HL-60 (cell line): ENCODE data around the gene OMA1.

Experiments used
- CTCF ChIP-seq: IDR thresholded peaks from one replicate; pipeline ENCODE4 v1.5.1; 2011; ENCODE audit warnings: low read length, control low read depth, inconsistent platforms; ENCODE audit not compliant: insufficient read depth
- GABPA ChIP-seq: IDR thresholded peaks from 2 replicates; pipeline ENCODE4 v1.6.1; 2012; ENCODE audit warnings: low read depth
- POLR2AphosphoS5 ChIP-seq: IDR thresholded peaks from 2 replicates; pipeline ENCODE4 v1.6.1; 2012; ENCODE audit warnings: low read depth
- SPI1 ChIP-seq: IDR thresholded peaks from 2 replicates; pipeline ENCODE4 v1.6.1; 2012; ENCODE audit warnings: low read depth, mild to moderate bottlenecking, borderline replicate concordance
- TF ChIP-seq, protein P1 (sequence below): IDR thresholded peaks from 2 replicates; pipeline ENCODE4 v1.6.1; 2012; ENCODE audit warnings: low read depth; ENCODE audit not compliant: insufficient replicate concordance

- TF ChIP-seq, protein P1, sequence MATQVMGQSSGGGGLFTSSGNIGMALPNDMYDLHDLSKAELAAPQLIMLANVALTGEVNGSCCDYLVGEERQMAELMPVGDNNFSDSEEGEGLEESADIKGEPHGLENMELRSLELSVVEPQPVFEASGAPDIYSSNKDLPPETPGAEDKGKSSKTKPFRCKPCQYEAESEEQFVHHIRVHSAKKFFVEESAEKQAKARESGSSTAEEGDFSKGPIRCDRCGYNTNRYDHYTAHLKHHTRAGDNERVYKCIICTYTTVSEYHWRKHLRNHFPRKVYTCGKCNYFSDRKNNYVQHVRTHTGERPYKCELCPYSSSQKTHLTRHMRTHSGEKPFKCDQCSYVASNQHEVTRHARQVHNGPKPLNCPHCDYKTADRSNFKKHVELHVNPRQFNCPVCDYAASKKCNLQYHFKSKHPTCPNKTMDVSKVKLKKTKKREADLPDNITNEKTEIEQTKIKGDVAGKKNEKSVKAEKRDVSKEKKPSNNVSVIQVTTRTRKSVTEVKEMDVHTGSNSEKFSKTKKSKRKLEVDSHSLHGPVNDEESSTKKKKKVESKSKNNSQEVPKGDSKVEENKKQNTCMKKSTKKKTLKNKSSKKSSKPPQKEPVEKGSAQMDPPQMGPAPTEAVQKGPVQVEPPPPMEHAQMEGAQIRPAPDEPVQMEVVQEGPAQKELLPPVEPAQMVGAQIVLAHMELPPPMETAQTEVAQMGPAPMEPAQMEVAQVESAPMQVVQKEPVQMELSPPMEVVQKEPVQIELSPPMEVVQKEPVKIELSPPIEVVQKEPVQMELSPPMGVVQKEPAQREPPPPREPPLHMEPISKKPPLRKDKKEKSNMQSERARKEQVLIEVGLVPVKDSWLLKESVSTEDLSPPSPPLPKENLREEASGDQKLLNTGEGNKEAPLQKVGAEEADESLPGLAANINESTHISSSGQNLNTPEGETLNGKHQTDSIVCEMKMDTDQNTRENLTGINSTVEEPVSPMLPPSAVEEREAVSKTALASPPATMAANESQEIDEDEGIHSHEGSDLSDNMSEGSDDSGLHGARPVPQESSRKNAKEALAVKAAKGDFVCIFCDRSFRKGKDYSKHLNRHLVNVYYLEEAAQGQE = no peak
- peak; percentile 29 for TF ChIP-seq CTCF
- TF ChIP-seq POLR2AphosphoS5 = no peak
- no peak for TF ChIP-seq SPI1
- TF ChIP-seq GABPA = no peak
Measured at GRCh38 chr1:58515794-58516401, 30.6 kb downstream of the OMA1 start.
